Measurements from ENCODE around the gene KCNIP4. TPM values are rescaled to one million over a fixed set of nuclear protein-coding genes. Genes with fewer than 3 reads are reported as not detected.

KCNIP4 gene
- total RNA-seq, 1 donor from 2014 or later = not detected

DNA sequence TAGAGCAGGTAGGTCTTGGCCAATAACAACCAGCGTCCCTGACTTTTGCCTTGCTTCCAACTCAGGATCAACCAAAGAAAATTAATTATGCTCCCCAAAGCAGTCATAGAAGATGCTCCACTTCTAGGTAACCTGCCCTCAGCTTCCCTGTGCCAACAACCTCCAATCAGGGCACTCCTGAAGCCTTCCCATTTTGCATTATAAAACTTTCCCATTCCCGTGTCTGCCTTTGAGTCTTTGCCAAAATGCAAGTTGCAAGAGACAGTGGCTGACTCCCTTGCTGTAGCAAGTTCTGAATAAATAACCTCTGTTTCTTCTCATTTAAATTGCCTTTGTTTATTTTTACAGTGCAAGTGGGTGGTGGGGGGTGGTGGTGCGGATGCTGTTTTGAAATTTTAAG lies 830.3 kb downstream of the KCNIP4 start:
- TF ChIP-seq, protein P1, sequence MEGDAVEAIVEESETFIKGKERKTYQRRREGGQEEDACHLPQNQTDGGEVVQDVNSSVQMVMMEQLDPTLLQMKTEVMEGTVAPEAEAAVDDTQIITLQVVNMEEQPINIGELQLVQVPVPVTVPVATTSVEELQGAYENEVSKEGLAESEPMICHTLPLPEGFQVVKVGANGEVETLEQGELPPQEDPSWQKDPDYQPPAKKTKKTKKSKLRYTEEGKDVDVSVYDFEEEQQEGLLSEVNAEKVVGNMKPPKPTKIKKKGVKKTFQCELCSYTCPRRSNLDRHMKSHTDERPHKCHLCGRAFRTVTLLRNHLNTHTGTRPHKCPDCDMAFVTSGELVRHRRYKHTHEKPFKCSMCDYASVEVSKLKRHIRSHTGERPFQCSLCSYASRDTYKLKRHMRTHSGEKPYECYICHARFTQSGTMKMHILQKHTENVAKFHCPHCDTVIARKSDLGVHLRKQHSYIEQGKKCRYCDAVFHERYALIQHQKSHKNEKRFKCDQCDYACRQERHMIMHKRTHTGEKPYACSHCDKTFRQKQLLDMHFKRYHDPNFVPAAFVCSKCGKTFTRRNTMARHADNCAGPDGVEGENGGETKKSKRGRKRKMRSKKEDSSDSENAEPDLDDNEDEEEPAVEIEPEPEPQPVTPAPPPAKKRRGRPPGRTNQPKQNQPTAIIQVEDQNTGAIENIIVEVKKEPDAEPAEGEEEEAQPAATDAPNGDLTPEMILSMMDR (IDR thresholded peaks at IDR 0.05; ENCODE audit: borderline replicate concordance) = no peak
- Histone ChIP-seq H3K4me1 (no peaks in the 10 kb centered on the region), H3K4me3 (no peak overlapping the region), H3K36me3 (no peaks in the 10 kb centered on the region), H3K27me3 (ENCODE audit: low read depth) (no peaks in the 10 kb centered on the region), H3K9me3 (replicated peaks) (peaks cover 4% of the 10 kb centered on the region), H3K27ac (replicated peaks) (no peak overlapping the region)
- no peak for DNase-seq
- intact Hi-C loops (cut with micrococcal nuclease) = no loop called here

DNA sequence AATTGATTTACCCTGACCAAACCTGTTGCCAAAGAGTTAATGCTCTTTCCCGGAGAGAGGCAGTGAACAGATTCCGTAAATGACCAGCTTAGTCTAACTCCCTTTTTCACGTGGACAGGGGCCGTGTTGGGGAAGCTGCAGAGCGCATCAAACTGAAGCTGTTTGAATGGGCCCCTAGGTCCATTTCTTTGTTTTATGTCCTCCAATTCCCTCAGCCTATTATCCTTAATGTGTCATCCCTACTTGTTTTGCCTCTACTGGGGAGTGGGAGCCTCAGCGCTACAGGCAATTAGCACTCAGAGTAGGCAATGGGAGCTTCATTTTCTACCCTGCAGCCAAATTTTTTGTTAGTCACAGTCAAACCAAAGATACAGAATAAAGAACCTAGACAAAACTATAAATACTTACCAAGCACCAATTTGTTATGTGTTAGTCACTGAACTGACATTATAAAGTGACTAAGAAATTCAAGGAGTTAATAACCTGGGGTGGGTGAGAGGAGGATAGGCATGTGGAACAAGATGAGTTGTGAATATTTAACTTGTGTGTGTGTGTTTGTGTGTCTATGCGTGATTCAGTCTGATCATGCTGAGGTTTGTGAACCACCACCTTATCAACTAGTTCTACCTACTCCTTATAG lies 830.9 kb downstream of the KCNIP4 start:
- H3K4me3 ChIP-seq = no peak overlapping the region
- TF ChIP-seq, protein P1 (IDR thresholded peaks at IDR 0.05; ENCODE audit: borderline replicate concordance) = no peak
- intact Hi-C loops (cut with micrococcal nuclease) = no loop called here
- no peak overlapping the region for H3K27ac ChIP-seq (replicated peaks)
- no peaks in the 10 kb centered on the region for H3K4me1 ChIP-seq
- H3K9me3 ChIP-seq (replicated peaks) = no peaks in the 10 kb centered on the region
- H3K27me3 ChIP-seq (ENCODE audit: low read depth) = no peaks in the 10 kb centered on the region
- no peaks in the 10 kb centered on the region for H3K36me3 ChIP-seq
- no peak for DNase-seq

DNA sequence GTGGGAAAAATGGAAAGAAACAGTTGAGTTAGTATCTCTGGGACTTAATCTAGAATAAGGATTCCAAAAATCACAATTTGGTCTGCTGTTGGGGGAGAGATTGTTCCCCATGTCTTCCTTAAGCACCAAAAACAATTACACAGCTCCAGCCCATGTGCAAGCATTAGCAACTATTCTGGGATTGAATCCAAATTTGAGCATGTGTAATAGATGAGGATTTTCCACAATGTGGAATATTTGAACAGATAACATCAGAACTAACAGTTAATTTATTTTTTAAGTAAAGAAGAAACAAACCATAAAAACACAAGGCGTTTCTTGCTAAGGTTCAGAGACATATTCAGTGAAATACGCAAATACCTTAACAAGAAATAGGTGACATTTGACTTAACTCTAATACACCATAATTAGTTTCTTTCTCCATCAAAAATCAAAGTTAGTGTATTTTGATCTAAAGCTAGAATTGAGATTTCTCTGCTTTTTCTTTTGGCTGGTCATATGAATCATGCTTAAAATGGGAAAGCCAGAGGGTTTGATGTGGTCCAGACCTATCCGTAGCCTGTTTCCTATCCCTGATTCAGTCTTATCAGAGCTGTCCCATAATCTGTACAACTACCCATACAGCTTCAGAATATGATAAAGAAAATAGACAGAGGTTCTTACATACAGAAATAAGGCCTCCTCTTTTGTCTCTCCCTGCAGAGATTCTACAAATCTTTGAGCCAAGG lies 834.9 kb downstream of the KCNIP4 start:
- no peaks in the 10 kb centered on the region for H3K36me3 ChIP-seq
- H3K4me3 ChIP-seq = no peak overlapping the region
- no peak overlapping the region for H3K27ac ChIP-seq (replicated peaks)
- TF ChIP-seq, protein P1 (IDR thresholded peaks at IDR 0.05; ENCODE audit: borderline replicate concordance) = no peak
- DNase-seq = no peak
- intact Hi-C loops (cut with micrococcal nuclease) = no loop called here
- no peaks in the 10 kb centered on the region for H3K4me1 ChIP-seq
- peaks cover 14% of the 10 kb centered on the region for H3K9me3 ChIP-seq (replicated peaks)
- no peaks in the 10 kb centered on the region for H3K27me3 ChIP-seq (ENCODE audit: low read depth)

DNA sequence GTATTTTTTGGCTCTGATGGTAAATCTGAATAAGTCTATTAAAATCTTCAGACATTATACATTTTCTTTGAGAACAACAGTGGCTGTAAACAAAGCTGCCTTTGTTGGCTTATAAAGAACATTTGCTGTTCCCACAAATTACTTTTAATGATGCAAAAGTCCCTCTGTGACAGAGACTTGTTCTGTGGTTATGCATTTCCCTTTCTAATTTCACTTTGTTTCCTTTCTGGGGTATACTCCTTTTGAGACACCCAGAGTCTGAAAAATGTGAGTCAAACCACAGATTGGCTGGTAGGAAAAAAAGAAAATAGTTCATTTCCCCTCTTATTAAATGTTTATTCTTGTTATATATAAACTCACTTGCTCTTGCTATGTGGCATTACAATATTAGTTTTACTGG lies 845.9 kb downstream of the KCNIP4 start:
- Histone ChIP-seq H3K9me3 (replicated peaks) (peaks cover 34% of the 10 kb centered on the region), H3K36me3 (no peaks in the 10 kb centered on the region), H3K27ac (replicated peaks) (no peak overlapping the region), H3K4me1 (no peaks in the 10 kb centered on the region), H3K4me3 (no peak overlapping the region), H3K27me3 (ENCODE audit: low read depth) (no peaks in the 10 kb centered on the region)
- TF ChIP-seq, protein P1 (IDR thresholded peaks at IDR 0.05; ENCODE audit: borderline replicate concordance) = no peak
- intact Hi-C loops (cut with micrococcal nuclease) = no loop called here
- DNase-seq = no peak

DNA sequence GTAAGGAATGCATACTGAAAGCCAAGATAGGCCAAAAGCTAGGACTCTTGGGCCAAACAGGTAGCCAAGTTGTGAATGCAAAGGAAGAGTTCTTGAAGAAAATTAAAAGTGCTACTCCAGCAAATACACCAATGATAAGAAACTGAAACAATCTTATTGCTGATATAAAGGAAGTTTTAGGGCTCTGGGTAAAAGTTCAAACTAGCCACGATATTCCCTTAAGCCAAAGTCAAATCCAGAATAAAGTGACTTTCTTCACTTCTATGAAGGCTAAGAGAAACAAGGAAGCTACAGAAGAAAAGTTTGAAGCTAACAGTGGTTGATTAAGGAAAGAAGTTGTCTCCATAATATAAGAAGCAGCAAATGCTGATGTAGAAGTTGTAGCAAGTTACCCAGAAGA lies 850.7 kb downstream of the KCNIP4 start:
- intact Hi-C loops (cut with micrococcal nuclease) = no loop called here

More for the DNA sequence above, 850.7 kb downstream of the KCNIP4 start:
- Histone ChIP-seq H3K27ac (replicated peaks) (no peak overlapping the region), H3K36me3 (no peaks in the 10 kb centered on the region), H3K4me3 (no peak overlapping the region), H3K4me1 (no peaks in the 10 kb centered on the region), H3K9me3 (replicated peaks) (peaks cover 35% of the 10 kb centered on the region), H3K27me3 (ENCODE audit: low read depth) (no peaks in the 10 kb centered on the region)
- TF ChIP-seq, protein P1 (IDR thresholded peaks at IDR 0.05; ENCODE audit: borderline replicate concordance) = no peak
- DNase-seq = no peak

All from left ventricle myocardium inferior (tissue), 1 donor.